Activated CD4-positive, alpha-beta T cell treated with anti-CD3 and anti-CD28 coated beads, Interleukin-2, amount 10 ng/mL, durations not matched to agents 7 days and 5 days (primary cell): ENCODE measurements around the gene WFDC8. TPM values are rescaled to one million over a fixed set of nuclear protein-coding genes. Genes with fewer than 3 reads are reported as not detected.
"Not testable (repeated sequence)": the region's sequence is repeated elsewhere in the genome, so short reads cannot be mapped to it uniquely, and the experiment has no call there.

Source experiments
- CTCF ChIA-PET: fragments of 350-600 bp; sonication (Branson Sonifier 250); formaldehyde crosslinking; loops from one replicate; lab custom pipeline; 2021; ENCODE audit warnings: antibody characterized with exemption; lab: Charles Lee
- POLR2A ChIA-PET: fragments of 350-600 bp; sonication (Branson Sonifier 250); formaldehyde crosslinking; loops from one replicate; lab custom pipeline; 2021; ENCODE audit warnings: antibody characterized with exemption; lab: Charles Lee
- DNase-seq: peaks from one replicate; pipeline ENCODE4 v3.0.0-alpha.2; 2020
- H3K27ac Mint-ChIP-seq: one replicate; pipeline ENCODE4 v1.8.0; 2021; ENCODE audit warnings: mild to moderate bottlenecking, moderate library complexity, mixed read lengths
- H3K27me3 Mint-ChIP-seq: one replicate; pipeline ENCODE4 v1.8.0; 2021; ENCODE audit warnings: mixed read lengths
- H3K36me3 Mint-ChIP-seq: one replicate; pipeline ENCODE4 v1.8.0; 2021; ENCODE audit warnings: low read depth, mixed read lengths
- H3K4me1 Mint-ChIP-seq: one replicate; pipeline ENCODE4 v1.8.0; 2021; ENCODE audit warnings: mixed read lengths
- H3K4me3 Mint-ChIP-seq: one replicate; pipeline ENCODE4 v1.8.0; 2021; ENCODE audit warnings: mild to moderate bottlenecking, moderate library complexity, mixed read lengths
- H3K9me3 Mint-ChIP-seq: one replicate; pipeline ENCODE4 v1.8.0; 2021; ENCODE audit warnings: mixed read lengths
- total RNA-seq, 2 experiments: library from RNA; stranded (reverse); gene quantifications; one replicate each; pipeline ENCODE4 v1.2.3, GENCODE V29; 2021

The WFDC8 gene
- total RNA-seq, result not detected

- H3K27ac Mint-ChIP-seq, result no peak within 1 kb of the TSS
- H3K9me3 Mint-ChIP-seq, result no peaks in the 10 kb centered on the region
- CTCF ChIA-PET, result no interaction called here
- H3K4me3 Mint-ChIP-seq, result no peak within 1 kb of the TSS
- no peaks in the 10 kb centered on the region for H3K36me3 Mint-ChIP-seq
- no peak for DNase-seq
- peaks cover 37% of the 10 kb centered on the region for H3K27me3 Mint-ChIP-seq
- POLR2A ChIA-PET, result no interaction called here
- H3K4me1 Mint-ChIP-seq, result no peaks in the 10 kb centered on the region
These were observed at the start of gene WFDC8 for GRCh38 chr20:45579184-45579583. Gene WFDC8, minus strand, starts transcription at chr20:45579284. Its CDS starts 37 bp downstream, at chr20:45579247.

GRCh38 chr20:45626540-45626939 lies 47.5 kb upstream of the WFDC8 start:
- no peaks in the 10 kb centered on the region for H3K36me3 Mint-ChIP-seq
- POLR2A ChIA-PET, result no interaction called here
- CTCF ChIA-PET, result interaction anchor here (1.4 kb wide), 1 partner anchor 11 kb away, joined by 3 read pairs; no protein-coding TSS in a partner anchor
- no peak overlapping the region for H3K27ac Mint-ChIP-seq
- DNase-seq, result no peak
- H3K27me3 Mint-ChIP-seq, result peaks cover 30% of the 10 kb centered on the region
- H3K4me1 Mint-ChIP-seq, result no peaks in the 10 kb centered on the region
- H3K4me3 Mint-ChIP-seq, result no peak overlapping the region
- H3K9me3 Mint-ChIP-seq, result no peaks in the 10 kb centered on the region

- no peaks in the 10 kb centered on the region for H3K36me3 Mint-ChIP-seq
- ChIA-PET POLR2A (no interaction called here), CTCF (interaction anchor here (0.6 kb wide), 1 partner anchor 94 kb away, joined by 5 read pairs; no protein-coding TSS in a partner anchor)
- no peak overlapping the region for H3K4me3 Mint-ChIP-seq
- peaks cover 18% of the 10 kb centered on the region for H3K27me3 Mint-ChIP-seq
- DNase-seq, result no peak
- H3K27ac Mint-ChIP-seq, result no peak overlapping the region
- no peaks in the 10 kb centered on the region for H3K4me1 Mint-ChIP-seq
- H3K9me3 Mint-ChIP-seq, result no peaks in the 10 kb centered on the region
These were observed 42.5 kb upstream of the WFDC8 start for GRCh38 chr20:45621593-45621992.

- no peaks in the 10 kb centered on the region for H3K4me1 Mint-ChIP-seq
- H3K4me3 Mint-ChIP-seq, result no peak overlapping the region
- POLR2A ChIA-PET, result no interaction called here
- CTCF ChIA-PET, result no interaction called here
- peaks cover 3% of the 10 kb centered on the region for H3K27me3 Mint-ChIP-seq
- no peak for DNase-seq
- no peaks in the 10 kb centered on the region for H3K36me3 Mint-ChIP-seq
- no peaks in the 10 kb centered on the region for H3K9me3 Mint-ChIP-seq
- no peak overlapping the region for H3K27ac Mint-ChIP-seq
These were observed 38.5 kb upstream of the WFDC8 start for GRCh38 chr20:45617591-45617990.

GRCh38 chr20:45612314-45612713 lies 33.2 kb upstream of the WFDC8 start:
- ChIA-PET POLR2A (no interaction called here), CTCF (no interaction called here)
- Mint-ChIP-seq H3K9me3 (peaks cover 6% of the 10 kb centered on the region), H3K4me3 (no peak overlapping the region), H3K27me3 (no peaks in the 10 kb centered on the region), H3K27ac (no peak overlapping the region), H3K36me3 (no peaks in the 10 kb centered on the region), H3K4me1 (peaks cover 5% of the 10 kb centered on the region)
- no peak for DNase-seq

GRCh38 chr20:45611054-45611453 lies 32.0 kb upstream of the WFDC8 start:
- Mint-ChIP-seq H3K27ac (no peak overlapping the region), H3K27me3 (peaks cover 2% of the 10 kb centered on the region), H3K4me3 (no peak overlapping the region), H3K9me3 (peaks cover 10% of the 10 kb centered on the region), H3K36me3 (no peaks in the 10 kb centered on the region), H3K4me1 (peaks cover 5% of the 10 kb centered on the region)
- CTCF ChIA-PET, result no interaction called here
- DNase-seq, result no peak
- POLR2A ChIA-PET, result no interaction called here

- Mint-ChIP-seq H3K27me3 (peaks cover 10% of the 10 kb centered on the region), H3K36me3 (no peaks in the 10 kb centered on the region), H3K4me3 (no peak overlapping the region), H3K4me1 (peaks cover 5% of the 10 kb centered on the region), H3K27ac (no peak overlapping the region), H3K9me3 (peaks cover 21% of the 10 kb centered on the region)
- POLR2A ChIA-PET, result no interaction called here
- no peak for DNase-seq
- CTCF ChIA-PET, result interaction anchor here (0.6 kb wide), 1 partner anchor 16 kb away, joined by 4 read pairs; no protein-coding TSS in a partner anchor
These were observed 28.7 kb upstream of the WFDC8 start for GRCh38 chr20:45607810-45608209.

- CTCF ChIA-PET, result no interaction called here
- no peaks in the 10 kb centered on the region for H3K9me3 Mint-ChIP-seq
- no peak overlapping the region for H3K27ac Mint-ChIP-seq
- POLR2A ChIA-PET, result no interaction called here
- no peaks in the 10 kb centered on the region for H3K4me1 Mint-ChIP-seq
- no peak for DNase-seq
- no peak overlapping the region for H3K4me3 Mint-ChIP-seq
- H3K27me3 Mint-ChIP-seq, result peaks cover 31% of the 10 kb centered on the region
- no peaks in the 10 kb centered on the region for H3K36me3 Mint-ChIP-seq
These were observed 16.2 kb upstream of the WFDC8 start for GRCh38 chr20:45595235-45595634.

- Mint-ChIP-seq H3K4me3 (no peak overlapping the region), H3K27me3 (peaks cover 35% of the 10 kb centered on the region), H3K27ac (no peak overlapping the region), H3K36me3 (no peaks in the 10 kb centered on the region), H3K9me3 (no peaks in the 10 kb centered on the region), H3K4me1 (no peaks in the 10 kb centered on the region)
- ChIA-PET CTCF (interaction anchor here (0.6 kb wide), 1 partner anchor 83 kb away, joined by 3 read pairs; no protein-coding TSS in a partner anchor), POLR2A (no interaction called here)
- DNase-seq, result no peak
These were observed 14.4 kb upstream of the WFDC8 start for GRCh38 chr20:45593498-45593897.

GRCh38 chr20:45592574-45593189 lies 13.6 kb upstream of the WFDC8 start:
- H3K27ac Mint-ChIP-seq, result no peak overlapping the region
- POLR2A ChIA-PET, result no interaction called here
- H3K4me3 Mint-ChIP-seq, result no peak overlapping the region
- no peaks in the 10 kb centered on the region for H3K36me3 Mint-ChIP-seq
- CTCF ChIA-PET, result interaction anchor here (0.7 kb wide), 1 partner anchor 15 kb away, joined by 4 read pairs; no protein-coding TSS in a partner anchor
- H3K4me1 Mint-ChIP-seq, result no peaks in the 10 kb centered on the region
- DNase-seq, result peak; percentile 33
- no peaks in the 10 kb centered on the region for H3K9me3 Mint-ChIP-seq
- peaks cover 37% of the 10 kb centered on the region for H3K27me3 Mint-ChIP-seq

- Mint-ChIP-seq H3K27ac (no peak overlapping the region), H3K36me3 (no peaks in the 10 kb centered on the region), H3K4me3 (no peak overlapping the region), H3K4me1 (no peaks in the 10 kb centered on the region), H3K9me3 (no peaks in the 10 kb centered on the region), H3K27me3 (peaks cover 32% of the 10 kb centered on the region)
- ChIA-PET CTCF (no interaction called here), POLR2A (no interaction called here)
- DNase-seq, result no peak
These were observed 10.6 kb upstream of the WFDC8 start for GRCh38 chr20:45589725-45590124.

GRCh38 chr20:45588800-45589199 lies 9.7 kb upstream of the WFDC8 start:
- no peaks in the 10 kb centered on the region for H3K36me3 Mint-ChIP-seq
- no peaks in the 10 kb centered on the region for H3K4me1 Mint-ChIP-seq
- peaks cover 25% of the 10 kb centered on the region for H3K27me3 Mint-ChIP-seq
- DNase-seq, result no peak
- POLR2A ChIA-PET, result no interaction called here
- H3K9me3 Mint-ChIP-seq, result no peaks in the 10 kb centered on the region
- no peak overlapping the region for H3K27ac Mint-ChIP-seq
- H3K4me3 Mint-ChIP-seq, result no peak overlapping the region
- CTCF ChIA-PET, result no interaction called here

- H3K36me3 Mint-ChIP-seq, CTCF ChIA-PET, DNase-seq, H3K4me1 Mint-ChIP-seq, H3K4me3 Mint-ChIP-seq, POLR2A ChIA-PET, H3K27ac Mint-ChIP-seq, H3K9me3 Mint-ChIP-seq: not testable (repeated sequence)
- peaks cover 32% of the 10 kb centered on the region for H3K27me3 Mint-ChIP-seq
These were observed 6.9 kb upstream of the WFDC8 start for GRCh38 chr20:45585986-45586385.

- H3K4me3 Mint-ChIP-seq, H3K36me3 Mint-ChIP-seq, CTCF ChIA-PET, POLR2A ChIA-PET, H3K27ac Mint-ChIP-seq, DNase-seq, H3K4me1 Mint-ChIP-seq, H3K9me3 Mint-ChIP-seq: not testable (repeated sequence)
- H3K27me3 Mint-ChIP-seq, result peaks cover 37% of the 10 kb centered on the region
These were observed 5.2 kb upstream of the WFDC8 start for GRCh38 chr20:45584294-45584693.
